ENCODE measurements around the gene CD244.
"Not testable (repeated sequence)": the region's sequence is repeated elsewhere in the genome, so short reads cannot be mapped to it uniquely, and the experiment has no call there.

CD244 gene

DNA sequence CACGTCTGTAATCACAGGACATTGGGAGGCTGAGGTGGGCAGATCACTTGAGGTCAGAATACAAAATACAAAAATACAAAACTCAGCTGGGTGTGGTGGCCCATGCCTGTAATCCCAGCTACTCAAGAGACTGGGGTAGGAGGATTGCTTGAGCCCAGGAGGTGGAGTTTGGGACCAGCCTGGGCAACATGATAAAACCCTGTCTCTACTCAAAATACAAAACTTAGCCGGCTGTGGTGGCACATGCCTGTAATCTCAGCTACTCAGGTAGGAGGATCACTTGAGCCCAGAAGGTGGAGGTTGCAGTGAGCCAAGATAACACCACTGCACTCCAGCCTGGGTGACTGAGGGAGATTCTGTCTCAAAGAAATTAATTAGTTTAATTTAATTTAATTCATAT is 28.8 kb upstream of the CD244 start:
- no peak for DNase-seq (ENCODE audit: low read depth in 1 of 2, low spot score in 1 of 2)
- no peak for TF ChIP-seq JUND (IDR thresholded peaks at IDR 0.05; ENCODE audit: low read depth)
- in situ Hi-C loops (cut with HindIII; ENCODE audit: low pct_unique_long_range_greater_than_20kb, low sequenced_read_pairs) = no loop called here

DNA sequence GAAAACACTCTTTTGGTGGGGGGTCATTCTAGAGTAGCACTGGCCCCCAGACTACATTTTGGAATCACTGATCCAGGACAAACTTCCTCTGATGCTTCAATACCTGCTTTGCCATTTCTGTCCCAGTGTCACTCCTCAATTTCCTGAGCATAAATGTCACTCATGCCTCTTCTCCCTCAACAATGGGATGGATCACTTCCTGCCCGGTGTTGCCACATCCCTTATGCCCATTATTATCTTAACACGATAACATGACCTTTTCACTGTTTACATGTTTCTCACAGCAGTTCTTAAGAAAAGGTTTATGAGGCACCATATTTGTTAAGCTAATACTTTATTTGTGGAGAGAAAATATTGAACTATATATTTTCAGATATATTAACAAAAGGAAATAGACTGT is 26.2 kb upstream of the CD244 start:
- DNase-seq (ENCODE audit: low read depth in 1 of 2, low spot score in 1 of 2) = no peak
- no peak for TF ChIP-seq JUND (IDR thresholded peaks at IDR 0.05; ENCODE audit: low read depth)
- in situ Hi-C loops (cut with HindIII; ENCODE audit: low pct_unique_long_range_greater_than_20kb, low sequenced_read_pairs) = no loop called here

DNA sequence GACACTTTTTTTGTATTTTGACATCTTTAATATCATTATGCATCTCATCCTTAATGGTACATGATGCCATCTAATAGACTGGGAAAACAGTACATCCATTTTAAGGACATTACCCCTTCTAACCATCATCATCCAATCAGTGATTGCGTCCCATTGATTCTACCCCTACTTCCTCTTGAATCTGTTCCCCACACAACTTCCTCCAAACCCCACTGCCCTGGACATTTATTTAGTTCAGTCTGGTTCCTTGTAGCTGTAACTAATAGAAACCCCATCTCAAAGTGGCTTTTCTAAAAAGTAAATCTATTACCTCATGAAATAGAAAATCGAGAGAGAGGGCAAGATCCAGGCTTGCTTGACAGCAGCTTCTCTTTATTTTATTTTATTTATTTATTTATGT is 24.4 kb upstream of the CD244 start:
- TF ChIP-seq JUND (IDR thresholded peaks at IDR 0.05; ENCODE audit: low read depth) = no peak
- DNase-seq (ENCODE audit: low read depth in 1 of 2, low spot score in 1 of 2) = no peak
- in situ Hi-C loops (cut with HindIII; ENCODE audit: low pct_unique_long_range_greater_than_20kb, low sequenced_read_pairs) = no loop called here

DNA sequence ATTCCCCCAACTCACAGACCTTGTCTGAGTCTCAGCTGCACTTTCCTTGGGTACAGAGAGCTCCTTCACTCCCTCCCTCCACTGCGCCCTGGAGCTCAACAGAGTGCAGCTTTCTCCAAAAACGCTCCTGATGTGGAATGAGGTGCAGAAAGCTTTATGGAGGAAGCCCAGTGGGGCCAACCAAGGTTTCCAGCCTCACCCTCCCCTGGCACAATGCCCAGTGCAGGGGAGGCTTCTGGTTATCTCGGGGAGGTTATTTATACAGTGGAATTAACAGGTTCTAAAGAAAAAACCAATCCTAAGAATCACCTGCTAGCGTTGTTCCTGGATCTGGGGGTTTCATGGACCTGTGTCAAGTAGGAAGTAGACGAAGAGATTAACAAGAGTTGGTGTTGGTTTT is 22.4 kb upstream of the CD244 start, which contains the start of gene ITLN1:
TSS of gene ITLN1 (minus strand) at position 139 of the 400 bp plus-strand sequence. CDS start 303 bp downstream, outside the sequence.
- in situ Hi-C loops (cut with HindIII; ENCODE audit: low pct_unique_long_range_greater_than_20kb, low sequenced_read_pairs) = no loop called here
- no peak for DNase-seq (ENCODE audit: low read depth in 1 of 2, low spot score in 1 of 2)
- no peak for TF ChIP-seq JUND (IDR thresholded peaks at IDR 0.05; ENCODE audit: low read depth)

DNA sequence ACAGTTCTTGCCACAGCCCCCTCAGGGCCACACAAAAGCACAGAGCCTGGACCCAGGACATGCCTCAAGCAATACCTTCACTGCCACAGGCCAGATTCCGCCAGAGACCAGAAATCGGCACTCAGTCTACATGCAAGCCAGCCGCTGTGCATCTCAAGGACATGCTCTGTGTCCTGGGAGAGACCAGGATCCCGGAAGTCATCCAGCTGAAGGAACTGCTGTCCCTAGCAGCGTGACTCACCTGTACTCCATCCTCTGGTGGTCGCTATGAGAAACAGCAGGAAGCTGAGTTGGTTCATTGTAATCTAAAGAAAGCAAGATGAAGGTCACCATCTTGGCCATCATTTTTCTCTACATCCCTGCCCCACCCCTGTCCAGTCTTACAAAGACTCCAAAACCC is 21.9 kb upstream of the CD244 start:
- TF ChIP-seq JUND (IDR thresholded peaks at IDR 0.05; ENCODE audit: low read depth) = no peak
- DNase-seq (ENCODE audit: low read depth in 1 of 2, low spot score in 1 of 2) = peak in 1 of 2 experiments; percentile 13
- in situ Hi-C loops (cut with HindIII; ENCODE audit: low pct_unique_long_range_greater_than_20kb, low sequenced_read_pairs) = no loop called here

DNA sequence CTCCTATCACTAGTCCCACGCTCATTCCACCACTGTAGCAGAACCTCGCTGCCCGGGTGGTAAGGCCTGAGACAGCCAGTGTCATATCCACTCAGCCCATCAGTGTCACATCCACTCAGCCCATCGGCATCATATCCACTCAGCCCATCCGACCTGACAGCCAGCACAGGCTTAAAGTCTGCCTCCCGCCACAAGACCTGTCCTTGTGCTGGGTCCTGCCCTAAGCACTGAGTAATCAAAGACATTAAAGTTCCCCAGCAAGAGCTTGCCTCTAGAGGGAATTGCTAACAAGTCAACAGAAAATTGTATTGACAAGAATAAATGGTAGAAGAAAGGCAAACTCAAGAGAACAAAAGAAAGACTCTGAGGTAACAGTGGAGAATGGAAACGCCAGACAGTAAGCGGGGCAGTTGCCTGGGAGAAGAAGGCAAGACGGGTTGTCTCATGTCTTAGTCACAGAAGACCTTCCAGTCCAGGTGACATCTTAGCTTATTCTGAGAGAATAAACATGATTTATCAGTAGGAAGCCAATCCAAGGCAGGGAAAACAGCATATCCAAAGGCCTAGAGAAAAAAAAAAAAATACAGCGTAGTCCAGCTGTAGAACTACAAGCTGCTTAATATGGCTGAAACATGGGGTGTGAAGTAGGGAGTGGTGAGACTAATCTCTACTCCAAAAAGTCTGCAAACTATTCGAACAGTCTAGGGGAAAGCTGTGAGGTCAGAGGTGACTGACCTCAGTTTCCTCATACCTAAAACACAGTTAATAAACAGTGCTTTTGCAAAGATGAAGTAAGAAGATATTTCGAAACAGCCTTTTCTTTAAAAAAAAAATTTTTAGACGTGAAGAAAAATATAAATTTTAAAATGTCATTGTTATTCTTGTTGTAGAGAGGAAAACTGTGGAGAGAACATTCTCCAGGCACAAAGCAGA is 21.2 kb upstream of the CD244 start:
- no peak for TF ChIP-seq JUND (IDR thresholded peaks at IDR 0.05; ENCODE audit: low read depth)
- in situ Hi-C loops (cut with HindIII; ENCODE audit: low pct_unique_long_range_greater_than_20kb, low sequenced_read_pairs) = no loop called here
- no peak for DNase-seq (ENCODE audit: low read depth in 1 of 2, low spot score in 1 of 2)

DNA sequence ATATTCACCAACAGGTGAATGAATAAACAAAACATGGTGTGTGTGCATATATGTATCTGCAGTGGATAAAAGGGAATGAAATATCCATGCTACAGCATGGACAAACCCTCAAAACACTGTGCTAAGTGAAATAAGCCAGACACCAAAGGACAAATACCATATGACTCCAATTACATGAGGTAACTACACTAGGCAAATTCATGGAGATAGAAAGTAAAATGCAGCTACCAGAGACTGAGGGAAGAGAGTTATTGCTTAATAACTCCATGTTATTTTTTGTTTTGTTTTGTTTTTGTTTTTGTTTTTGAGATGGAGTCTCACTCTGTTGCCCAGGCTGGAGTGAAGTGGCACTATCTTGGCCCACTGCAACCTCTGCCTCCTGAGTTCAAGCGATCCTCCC is 19.9 kb upstream of the CD244 start:
- no peak for DNase-seq (ENCODE audit: low read depth in 1 of 2, low spot score in 1 of 2)
- in situ Hi-C loops (cut with HindIII; ENCODE audit: low pct_unique_long_range_greater_than_20kb, low sequenced_read_pairs) = no loop called here
- TF ChIP-seq JUND (IDR thresholded peaks at IDR 0.05; ENCODE audit: low read depth) = no peak

DNA sequence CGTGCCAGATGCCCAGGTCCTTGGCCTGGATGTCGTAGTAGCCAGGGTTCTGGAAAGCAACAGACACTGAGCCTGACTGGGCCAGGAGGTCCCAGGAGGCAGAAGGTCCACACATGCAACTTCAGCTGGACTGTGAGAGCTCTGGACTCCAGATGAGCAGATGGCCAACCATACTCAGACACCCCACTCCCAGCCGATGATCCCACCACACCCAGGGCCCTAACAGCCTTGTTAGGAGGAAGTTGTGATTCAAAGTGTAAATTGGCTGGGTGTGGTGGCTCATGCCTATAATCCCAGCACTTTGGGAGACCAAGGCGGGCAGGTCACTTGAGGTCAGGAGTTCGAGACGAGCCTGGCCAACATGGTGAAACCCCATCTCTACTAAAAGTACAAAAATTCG is 18.6 kb upstream of the CD244 start:
- in situ Hi-C loops (cut with HindIII; ENCODE audit: low pct_unique_long_range_greater_than_20kb, low sequenced_read_pairs); DNase-seq (ENCODE audit: low read depth in 1 of 2, low spot score in 1 of 2): not testable (repeated sequence)

DNA sequence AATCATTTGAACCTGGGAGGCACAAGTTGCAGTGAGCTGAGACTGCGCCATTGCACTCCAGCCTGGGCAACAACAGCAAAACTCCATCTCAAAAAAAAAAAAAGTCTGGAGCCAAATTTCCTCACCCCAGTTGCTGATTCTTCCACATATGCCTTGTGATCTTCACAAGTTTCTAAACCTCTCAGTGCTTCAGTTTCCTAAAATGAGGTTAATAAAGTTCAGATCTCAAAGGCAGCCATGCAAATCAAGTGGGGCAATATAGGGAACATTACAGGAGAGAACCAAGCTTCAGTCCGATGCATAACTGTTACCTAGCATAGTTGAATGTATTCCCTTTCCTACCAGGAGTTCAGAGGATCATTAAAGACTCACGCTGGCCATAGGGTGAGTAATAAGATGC is 17.5 kb upstream of the CD244 start:
- no peak for TF ChIP-seq JUND (IDR thresholded peaks at IDR 0.05; ENCODE audit: low read depth)
- in situ Hi-C loops (cut with HindIII; ENCODE audit: low pct_unique_long_range_greater_than_20kb, low sequenced_read_pairs) = no loop called here
- DNase-seq (ENCODE audit: low read depth in 1 of 2, low spot score in 1 of 2) = no peak

DNA sequence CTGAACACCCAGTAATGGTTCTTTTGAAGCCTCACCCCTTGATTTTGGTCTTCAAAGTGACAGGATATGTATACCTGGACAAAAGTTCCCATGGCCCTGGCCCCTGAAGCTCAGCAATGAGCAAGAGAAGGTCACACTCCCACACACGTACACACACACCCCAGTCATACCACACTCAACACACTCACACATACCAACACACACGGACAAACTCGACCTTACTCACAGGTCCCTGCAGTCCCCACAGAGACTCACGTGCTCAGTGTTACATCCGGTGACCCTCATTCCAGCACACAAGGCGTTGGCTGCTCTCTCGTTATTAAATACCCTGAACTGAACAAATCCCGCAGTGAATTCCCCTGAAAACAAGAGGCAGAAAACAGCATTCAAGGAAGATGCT is 16.4 kb upstream of the CD244 start:
- no peak for TF ChIP-seq JUND (IDR thresholded peaks at IDR 0.05; ENCODE audit: low read depth)
- in situ Hi-C loops (cut with HindIII; ENCODE audit: low pct_unique_long_range_greater_than_20kb, low sequenced_read_pairs) = no loop called here
- DNase-seq (ENCODE audit: low read depth in 1 of 2, low spot score in 1 of 2) = no peak

DNA sequence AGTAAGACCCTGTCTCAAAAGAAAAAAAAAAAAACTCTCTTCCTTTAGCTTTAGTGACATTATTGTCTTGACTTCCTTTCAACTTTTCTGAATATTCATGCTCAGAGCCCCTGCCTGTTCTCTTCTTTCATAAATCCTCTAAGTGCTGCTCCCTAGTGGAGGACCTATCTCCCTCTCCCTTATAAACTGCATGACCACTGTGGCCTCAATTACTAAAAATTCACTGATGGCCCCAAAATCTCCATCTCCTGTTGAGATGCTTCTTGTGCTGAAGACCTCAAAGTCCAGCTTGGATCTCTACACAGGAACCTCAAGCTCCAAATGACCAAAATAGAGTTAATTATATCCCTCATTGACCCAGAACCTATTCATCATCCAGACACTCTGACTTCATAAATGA is 14.5 kb upstream of the CD244 start:
- no peak for DNase-seq (ENCODE audit: low read depth in 1 of 2, low spot score in 1 of 2)
- no peak for TF ChIP-seq JUND (IDR thresholded peaks at IDR 0.05; ENCODE audit: low read depth)
- in situ Hi-C loops (cut with HindIII; ENCODE audit: low pct_unique_long_range_greater_than_20kb, low sequenced_read_pairs) = no loop called here

DNA sequence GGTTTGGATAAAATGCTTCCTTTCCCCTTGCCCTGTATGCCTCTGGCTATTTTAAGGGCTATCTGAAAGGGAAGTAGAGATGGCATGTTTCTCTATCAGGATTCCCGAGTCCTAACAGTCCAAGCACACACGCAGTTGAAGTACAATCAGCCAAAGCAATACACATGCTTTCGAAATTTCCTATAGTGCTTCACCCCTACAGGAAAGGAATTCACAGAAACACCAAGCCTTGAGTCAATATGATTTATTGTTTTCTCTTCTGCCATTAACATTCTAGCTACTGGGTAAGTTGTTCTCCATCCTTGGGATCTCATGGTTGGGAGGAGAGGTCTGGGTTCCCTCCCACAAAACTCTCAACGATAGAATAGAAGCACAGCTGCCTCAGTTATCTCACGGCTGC is 13.6 kb upstream of the CD244 start:
- DNase-seq (ENCODE audit: low read depth in 1 of 2, low spot score in 1 of 2) = no peak

DNA sequence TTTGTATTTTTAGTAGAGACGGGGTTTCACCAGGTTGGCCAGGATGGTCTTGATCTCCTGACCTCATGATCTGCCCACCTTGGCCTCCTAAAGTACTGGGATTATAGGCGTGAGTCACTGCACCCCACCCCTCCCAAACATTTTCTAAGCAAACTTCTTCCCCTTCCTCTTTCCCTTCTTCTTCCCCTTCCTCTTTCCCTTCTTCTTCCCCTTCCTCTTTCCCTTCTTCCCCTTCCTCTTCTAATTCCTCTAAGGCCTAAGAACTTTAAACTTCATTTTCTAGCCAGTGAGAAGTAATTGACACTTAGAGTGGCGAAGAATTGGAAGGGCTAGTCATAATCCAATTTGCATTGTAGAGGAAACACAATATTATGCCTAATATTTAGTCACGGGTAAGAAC is 12.9 kb upstream of the CD244 start:
- DNase-seq (ENCODE audit: low read depth in 1 of 2, low spot score in 1 of 2); in situ Hi-C loops (cut with HindIII; ENCODE audit: low pct_unique_long_range_greater_than_20kb, low sequenced_read_pairs): not testable (repeated sequence)

More for the DNA sequence above, 13.6 kb upstream of the CD244 start:
- no peak for TF ChIP-seq JUND (IDR thresholded peaks at IDR 0.05; ENCODE audit: low read depth)
- in situ Hi-C loops (cut with HindIII; ENCODE audit: low pct_unique_long_range_greater_than_20kb, low sequenced_read_pairs) = no loop called here

DNA sequence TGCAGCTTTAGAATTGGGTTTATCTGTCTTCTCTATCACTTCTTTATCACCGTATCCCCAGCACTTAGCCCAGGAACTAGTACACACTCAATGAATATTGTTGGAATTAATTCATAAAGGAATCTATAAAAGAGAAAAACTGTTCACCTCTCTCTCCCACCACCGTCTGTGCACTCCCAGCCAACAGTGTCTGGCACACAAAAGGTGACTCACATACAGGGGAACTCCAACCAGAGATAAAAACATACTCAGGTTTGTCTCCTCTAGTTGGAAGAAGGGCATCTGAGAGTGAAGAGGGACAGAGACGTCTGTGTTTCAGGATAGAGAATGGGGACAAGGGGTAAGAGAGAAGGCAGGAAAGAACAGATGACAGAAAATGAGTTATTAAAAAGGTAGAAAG is 12.2 kb upstream of the CD244 start:
- TF ChIP-seq JUND (IDR thresholded peaks at IDR 0.05; ENCODE audit: low read depth) = no peak
- in situ Hi-C loops (cut with HindIII; ENCODE audit: low pct_unique_long_range_greater_than_20kb, low sequenced_read_pairs) = no loop called here
- DNase-seq (ENCODE audit: low read depth in 1 of 2, low spot score in 1 of 2) = no peak

Data from T47D (cell line).